ENCODE results near the gene DNAJB1.
"Not testable (repeated sequence)": the region's sequence is repeated elsewhere in the genome, so short reads cannot be mapped to it uniquely, and the experiment has no call there.

Gene DNAJB1

GRCh38 chr19:14520543-14520942 is 2.3 kb upstream of the DNAJB1 start:
- no peak for DNase-seq (ENCODE audit: low spot score)

DNA sequence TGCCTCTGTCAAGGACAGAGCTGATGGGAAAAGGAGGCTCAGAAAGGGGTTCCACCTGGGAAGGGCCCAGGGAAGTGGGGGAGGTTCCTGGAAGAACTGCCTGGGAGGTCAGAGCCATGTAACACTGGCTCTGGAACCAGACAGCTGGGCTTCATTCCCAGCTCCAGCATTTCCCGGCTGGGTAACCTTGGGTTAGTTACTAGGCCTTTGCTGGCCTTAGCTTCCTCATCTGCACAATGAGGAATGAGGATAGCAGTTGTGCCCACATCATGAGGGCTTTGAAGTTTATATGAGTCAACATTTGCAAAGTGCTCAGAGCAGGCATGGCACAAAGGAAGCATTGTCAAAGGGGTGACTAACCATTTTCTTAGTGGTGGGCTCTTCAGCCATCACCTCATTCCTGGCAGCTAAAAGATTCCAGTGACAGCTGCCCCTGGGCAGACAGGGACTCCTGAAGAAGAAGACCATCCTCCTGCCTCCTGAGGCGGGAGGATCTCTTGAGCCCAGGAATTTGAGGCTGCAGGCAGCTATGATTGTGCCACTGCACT is 1.7 kb upstream of the DNAJB1 start:
- DNase-seq (ENCODE audit: low spot score): no peak

DNA sequence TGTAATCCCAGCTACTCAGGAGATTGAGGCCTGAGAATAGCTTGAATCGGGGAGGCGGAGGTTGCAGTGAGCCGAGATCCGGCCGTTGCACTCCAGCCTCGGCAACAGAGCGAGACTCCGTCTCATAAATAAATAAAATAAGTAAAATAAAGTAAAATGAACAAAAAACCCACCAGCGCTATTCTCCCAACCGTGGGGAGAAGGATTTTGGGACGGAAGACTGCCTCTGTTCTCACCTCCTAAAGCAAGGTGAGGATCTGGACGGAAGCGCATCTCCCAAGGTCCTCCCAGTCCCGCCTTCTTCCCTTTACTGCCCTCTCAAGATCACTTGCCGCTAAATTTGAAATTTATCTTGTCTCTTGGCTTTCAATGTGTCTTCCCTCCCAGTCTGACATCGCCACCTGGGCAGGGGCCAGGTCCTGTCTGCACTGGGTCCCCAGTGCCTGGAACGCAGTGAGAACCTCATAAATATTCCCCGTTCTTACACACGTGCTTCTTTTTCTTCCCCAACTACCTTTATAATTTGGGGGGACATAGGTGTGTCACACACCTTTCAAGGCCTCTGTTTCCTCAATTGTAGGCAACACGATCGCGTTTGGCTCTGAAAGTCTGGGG is 1.2 kb upstream of the DNAJB1 start:
- no peak for DNase-seq (ENCODE audit: low spot score)

GRCh38 chr19:14517446-14517839 is 754 bp downstream of the DNAJB1 start:
- DNase-seq (ENCODE audit: low spot score): no peak

GRCh38 chr19:14516746-14517438 is 1.3 kb downstream of the DNAJB1 start:
- no peak for DNase-seq (ENCODE audit: low spot score)

DNA sequence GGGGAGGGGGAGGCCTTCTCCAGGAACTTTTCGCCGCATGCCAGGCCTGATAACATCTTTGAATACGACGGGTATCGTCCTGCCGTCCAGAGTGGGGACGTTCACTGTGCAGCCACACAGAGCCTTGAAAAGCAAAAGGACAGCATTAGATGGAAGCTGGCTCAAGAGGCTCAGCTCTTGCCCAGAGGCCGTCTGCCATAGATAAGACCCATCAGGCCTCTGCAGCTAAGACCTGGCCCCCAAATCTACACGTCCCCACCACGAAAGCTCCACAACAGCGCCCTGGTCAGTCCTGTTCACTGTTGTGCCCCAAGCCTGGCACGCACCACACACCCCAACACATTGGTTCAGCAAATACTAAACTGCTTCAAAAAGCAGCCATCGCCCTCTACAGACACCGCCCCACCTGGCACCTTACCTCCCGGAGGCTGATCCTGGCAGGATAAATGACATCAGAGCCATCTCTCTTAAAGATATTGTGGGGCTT is 2.1 kb downstream of the DNAJB1 start:
- no peak for DNase-seq (ENCODE audit: low spot score)

GRCh38 chr19:14515501-14516047 is 2.6 kb downstream of the DNAJB1 start:
- no peak for DNase-seq (ENCODE audit: low spot score)

DNA sequence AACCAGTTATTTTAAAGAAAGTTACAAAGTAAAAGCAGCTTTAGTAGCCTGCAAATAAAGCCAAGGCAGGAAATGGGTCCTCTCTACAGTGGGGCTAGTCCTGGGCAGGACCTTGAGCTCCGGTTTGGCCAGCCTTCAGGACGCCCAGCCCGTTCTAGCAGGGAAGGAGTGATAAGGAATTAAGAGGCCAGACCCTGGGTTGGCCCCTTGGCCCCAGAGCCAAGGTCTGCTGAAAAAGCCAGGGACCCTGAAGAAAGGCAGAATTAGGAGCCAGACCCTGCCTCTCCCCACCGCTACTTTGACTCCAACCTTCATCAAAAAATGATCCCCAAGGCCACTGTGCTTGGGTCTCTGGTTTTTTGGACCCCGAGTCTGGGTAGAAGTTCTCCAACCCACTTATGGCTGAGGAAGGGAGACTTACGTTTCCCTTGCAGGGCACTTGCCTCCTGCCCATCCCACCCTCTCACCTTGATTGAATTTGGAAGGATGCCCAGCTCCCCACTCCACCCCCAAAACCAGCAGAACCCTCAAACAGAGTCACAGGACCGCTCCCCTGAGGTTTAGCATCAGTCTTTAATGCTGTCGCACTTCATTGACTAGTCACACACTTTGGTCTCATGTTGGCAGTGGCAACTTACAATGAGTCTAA is 3.9 kb downstream of the DNAJB1 start:
- no peak for DNase-seq (ENCODE audit: low spot score)

- no peak for DNase-seq (ENCODE audit: low spot score)
Measured at GRCh38 chr19:14512406-14512961, 5.7 kb downstream of the DNAJB1 start.

GRCh38 chr19:14511229-14511593 is 7.0 kb downstream of the DNAJB1 start:
- DNase-seq (ENCODE audit: low spot score): no peak

DNA sequence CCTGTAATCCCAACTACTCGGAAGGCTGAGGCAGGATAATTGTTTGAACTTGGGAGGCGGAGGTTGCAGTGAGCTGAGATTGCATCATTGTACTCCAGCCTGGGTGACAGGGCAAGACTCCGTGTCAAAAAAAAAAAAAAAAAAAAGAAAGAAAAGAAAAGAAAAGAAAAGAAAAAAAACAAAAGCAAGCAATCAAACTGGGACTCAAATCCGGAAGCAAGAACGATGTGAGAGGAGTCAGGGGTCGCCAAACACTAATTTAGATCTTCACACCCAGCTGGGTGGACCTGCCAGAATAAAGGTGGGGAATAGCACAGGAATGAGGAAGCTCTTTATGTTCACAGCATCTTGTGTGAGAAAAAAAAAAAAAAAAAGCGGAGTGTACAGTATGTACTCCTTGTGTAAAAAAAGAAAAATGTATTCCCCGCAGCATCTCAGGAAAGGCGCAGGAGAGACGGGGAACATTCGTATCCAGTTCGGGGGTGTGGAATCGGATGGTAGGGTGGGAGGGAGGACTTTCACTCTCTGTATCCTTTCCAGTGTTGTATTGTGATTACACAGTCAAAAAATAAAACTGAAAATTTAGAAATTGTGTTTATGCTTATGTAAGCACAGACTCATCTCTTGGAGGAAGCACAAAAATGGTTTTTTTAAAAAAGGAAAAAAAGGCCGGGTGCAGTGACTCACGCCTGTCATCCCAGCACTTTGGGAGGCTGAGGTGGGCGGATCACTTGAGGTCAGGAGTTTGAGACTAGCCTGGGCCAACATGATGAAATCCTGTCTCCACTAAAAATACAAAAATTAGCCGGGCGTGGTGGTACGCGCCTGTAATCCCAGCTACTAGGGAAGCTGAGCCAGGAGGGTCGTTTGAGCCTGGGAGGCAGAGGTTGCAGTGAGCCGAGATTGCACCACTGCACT is 7.6 kb downstream of the DNAJB1 start:
- no peak for DNase-seq (ENCODE audit: low spot score)

DNA sequence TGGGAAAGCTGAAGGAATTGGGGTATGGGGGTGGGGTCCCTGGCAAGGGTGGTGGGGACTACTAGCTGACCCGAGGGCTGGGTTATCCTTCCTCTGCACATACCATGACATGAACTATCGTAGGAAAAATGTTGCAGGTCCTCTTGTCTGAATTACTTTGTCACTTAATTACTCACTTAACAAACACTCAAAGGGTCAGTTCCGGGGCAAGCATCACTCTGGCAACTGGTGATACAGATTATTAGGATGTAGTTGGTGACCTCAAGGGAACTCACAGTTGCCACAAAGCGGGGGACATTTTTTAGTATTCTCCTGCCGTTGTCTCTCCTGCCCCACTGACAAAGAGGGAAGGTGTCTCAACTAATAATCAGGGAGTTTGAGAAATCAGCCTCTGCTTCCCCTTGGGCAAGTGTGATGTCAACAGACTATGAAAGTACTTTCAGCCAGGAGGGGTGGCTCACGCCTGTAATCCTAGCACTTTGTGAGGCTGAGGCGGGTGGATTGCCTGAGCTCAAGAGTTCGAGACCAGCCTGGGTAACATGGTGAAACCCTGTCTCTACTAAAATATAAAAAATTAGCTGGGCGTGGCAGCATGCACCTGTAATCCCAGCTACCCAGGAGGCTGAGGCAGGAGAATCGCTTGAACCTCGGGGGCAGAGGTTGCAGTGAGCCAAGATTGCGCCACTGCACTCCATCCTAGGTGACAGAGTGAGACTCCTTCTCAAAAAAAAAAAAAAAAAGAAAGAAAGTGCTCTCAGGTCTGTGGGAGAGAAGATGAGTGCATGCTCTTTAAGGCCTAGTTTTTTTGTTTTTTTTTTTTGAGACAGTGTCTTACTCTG is 10.3 kb downstream of the DNAJB1 start:
- DNase-seq (ENCODE audit: low spot score): no peak

- peak; percentile 74 for DNase-seq (ENCODE audit: low spot score)
Measured at GRCh38 chr19:14505488-14506239, 12.5 kb downstream of the DNAJB1 start.

DNA sequence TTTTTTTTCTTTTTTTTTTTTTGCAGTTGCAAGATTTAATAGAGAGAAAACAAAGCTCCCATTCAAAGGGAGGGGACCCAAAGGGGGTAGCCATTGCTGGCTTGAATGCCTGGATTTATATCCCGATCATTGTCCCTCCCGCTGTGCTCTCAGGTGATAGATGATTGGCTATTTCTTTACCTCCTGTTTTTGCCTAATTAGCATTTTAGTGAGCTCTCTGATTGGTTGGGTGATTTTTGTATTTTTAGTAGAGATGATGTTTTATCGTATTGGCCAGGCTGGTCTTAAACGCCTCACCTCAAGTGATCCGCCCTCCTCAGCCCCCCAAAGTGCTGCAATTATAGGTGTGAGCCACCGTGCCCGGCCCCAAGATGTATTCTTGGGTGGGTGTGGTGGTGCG is 13.6 kb downstream of the DNAJB1 start:
- DNase-seq (ENCODE audit: low spot score): not testable (repeated sequence)

DNA sequence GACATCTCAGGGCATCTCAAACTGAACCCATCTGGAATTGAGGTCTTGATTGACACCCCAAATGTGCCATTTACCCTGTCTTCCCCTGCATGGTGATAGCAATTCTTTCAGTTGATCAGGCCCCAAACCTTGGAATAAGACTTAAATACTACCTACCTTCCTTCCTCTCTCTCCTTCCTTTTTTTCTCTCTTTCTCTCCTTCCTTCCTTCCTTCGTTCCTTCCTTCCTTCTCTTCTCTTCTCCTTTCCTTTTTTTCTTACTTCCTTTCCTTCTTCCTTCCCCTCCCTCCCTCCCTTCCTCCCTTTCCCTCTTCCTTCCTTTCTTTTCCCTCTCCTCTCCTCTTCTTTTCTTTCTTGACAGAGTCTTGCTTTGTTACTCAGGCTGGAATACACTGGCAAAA is 14.9 kb downstream of the DNAJB1 start:
- DNase-seq (ENCODE audit: low spot score): no peak

- no peak for DNase-seq (ENCODE audit: low spot score)
Measured at GRCh38 chr19:14502334-14503092, 15.7 kb downstream of the DNAJB1 start.

- no peak for DNase-seq (ENCODE audit: low spot score)
Measured at GRCh38 chr19:14497228-14497921, 20.8 kb downstream of the DNAJB1 start.

DNA sequence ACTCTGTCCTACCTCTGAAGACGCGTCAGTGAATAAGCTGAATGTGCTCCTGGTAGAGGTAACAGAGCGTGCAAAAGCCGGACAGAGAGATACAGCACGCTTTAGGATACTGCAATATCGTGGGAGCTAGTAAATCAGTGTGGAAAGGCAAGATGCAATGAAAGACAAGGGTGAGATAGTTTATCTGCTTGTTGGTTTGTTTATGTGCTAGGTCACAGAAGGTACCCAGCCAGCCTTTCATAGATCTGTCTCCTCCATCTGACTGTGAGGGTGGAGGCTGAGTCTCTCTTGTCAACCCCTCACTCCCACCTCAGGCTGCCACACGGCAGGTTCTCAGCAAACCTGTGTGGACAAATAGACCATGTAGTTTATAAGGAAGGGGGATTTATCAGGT is 21.4 kb downstream of the DNAJB1 start:
- no peak for DNase-seq (ENCODE audit: low spot score)
